SKM-1 (cell line): ENCODE measurements around the gene PHACTR2.

Source experiments
- DNase-seq: peaks from one replicate; lab custom pipeline; 2025; ENCODE audit not compliant: unreplicated experiment; lab: John Stamatoyannopoulos, UW

The PHACTR2 gene

GRCh38 chr6:143739341-143739851 is 61.6 kb downstream of the PHACTR2 start:
- no peak for DNase-seq

- no peak for DNase-seq
Observed at GRCh38 chr6:143740213-143740612, 62.4 kb downstream of the PHACTR2 start.

- peak; percentile 74 for DNase-seq
Observed at GRCh38 chr6:143741480-143741879, 63.7 kb downstream of the PHACTR2 start.

- no peak for DNase-seq
Observed at GRCh38 chr6:143742070-143742954, 64.5 kb downstream of the PHACTR2 start.

GRCh38 chr6:143742955-143743255 is 65.1 kb downstream of the PHACTR2 start:
- no peak for DNase-seq

GRCh38 chr6:143743301-143744166 is 65.8 kb downstream of the PHACTR2 start:
- no peak for DNase-seq

GRCh38 chr6:143744551-143745165 is 66.9 kb downstream of the PHACTR2 start:
- no peak for DNase-seq

GRCh38 chr6:143745166-143746133 is 67.7 kb downstream of the PHACTR2 start:
- DNase-seq, result no peak

- DNase-seq, result no peak
Observed at GRCh38 chr6:143746202-143747119, 68.7 kb downstream of the PHACTR2 start.

- DNase-seq, result no peak
Observed at GRCh38 chr6:143747347-143747842, 69.6 kb downstream of the PHACTR2 start.

- no peak for DNase-seq
Observed at GRCh38 chr6:143749891-143750290, 72.1 kb downstream of the PHACTR2 start.

GRCh38 chr6:143750877-143751276 is 73.1 kb downstream of the PHACTR2 start:
- no peak for DNase-seq

- DNase-seq, result no peak
Observed at GRCh38 chr6:143752459-143752858, 74.7 kb downstream of the PHACTR2 start.

GRCh38 chr6:143753678-143754077 is 75.9 kb downstream of the PHACTR2 start:
- DNase-seq, result no peak

GRCh38 chr6:143754204-143754603 is 76.4 kb downstream of the PHACTR2 start:
- no peak for DNase-seq

- no peak for DNase-seq
Observed at GRCh38 chr6:143755301-143755744, 77.6 kb downstream of the PHACTR2 start.

- no peak for DNase-seq
Observed at GRCh38 chr6:143757346-143757832, 79.6 kb downstream of the PHACTR2 start.

GRCh38 chr6:143758551-143758950 is 80.8 kb downstream of the PHACTR2 start:
- no peak for DNase-seq

GRCh38 chr6:143759666-143760065 is 81.9 kb downstream of the PHACTR2 start:
- DNase-seq, result no peak
